T-cell (primary cell): Measurements from ENCODE around the gene SLC23A2. TPM values are rescaled to one million over a fixed set of nuclear protein-coding genes. Genes with fewer than 3 reads are reported as not detected.
"Not testable (repeated sequence)": the region's sequence is repeated elsewhere in the genome, so short reads cannot be mapped to it uniquely, and the experiment has no call there.

ENCODE experiments used
- ATAC-seq, 4 experiments: fragments of 200-7000 bp in 3 of 4; fragments of 150-1000 bp in 1 of 4; cut with Tn5 transposase; replicated peaks in 1 of 4; 1 replicate in 3 of 4; 2 replicates in 1 of 4; pipeline ENCODE4 v1.10.0; 2021; ENCODE audit warnings: moderate library complexity in 3 of 4, mild to moderate bottlenecking in 2 of 4, moderate number of reproducible peaks in 1 of 4
- CTCF ChIA-PET, 2 donors: fragments of 300-600 bp; sonication (Branson Sonifier 250); formaldehyde crosslinking; loops; one replicate each; lab custom pipeline; 2022; ENCODE audit warnings: antibody characterized with exemption in 2 of 2; lab: Charles Lee
- POLR2A ChIA-PET, 2 donors: fragments of 300-600 bp; sonication (Branson Sonifier 250); formaldehyde crosslinking; loops; one replicate each; lab custom pipeline; 2022; ENCODE audit warnings: antibody characterized with exemption in 2 of 2; lab: Charles Lee
- DNase-seq, 35 experiments: peaks; one replicate each; pipeline versions ENCODE4 v3.0.0 to v3.0.0-alpha.2; 2013 to 2023
- H3K27ac ChIP-seq: one replicate; pipeline ENCODE4 v1.5.1; 2013; ENCODE audit warnings: low read length
- H3K27me3 ChIP-seq, 2 experiments: replicated peaks in 1 of 2; 1 replicate in 1 of 2; 2 replicates in 1 of 2; pipeline versions ENCODE4 v1.6.1 to v1.7.0; 2013; ENCODE audit warnings: low read length in 1 of 2, mixed read lengths in 1 of 2; ENCODE audit not compliant: control insufficient read depth in 2 of 2, insufficient read depth in 2 of 2; ENCODE audit errors: extremely low read depth in 1 of 2
- H3K36me3 ChIP-seq, 2 donors: 1 replicate in 1 of 2; 2 replicates in 1 of 2; pipeline versions ENCODE4 v1.6.1 to v1.7.0; 2013; ENCODE audit warnings: low read length in 1 of 2; ENCODE audit not compliant: control insufficient read depth in 2 of 2, insufficient read depth in 1 of 2; ENCODE audit errors: extremely low read depth in 1 of 2
- H3K4me1 ChIP-seq, 2 experiments: 1 replicate in 1 of 2; 2 replicates in 1 of 2; pipeline versions ENCODE4 v1.6.1 to v1.7.0; 2013; ENCODE audit warnings: low read length in 2 of 2, mixed read lengths in 1 of 2; ENCODE audit not compliant: insufficient read depth in 2 of 2, control insufficient read depth in 1 of 2; ENCODE audit errors: extremely low read depth in 1 of 2
- H3K4me3 ChIP-seq, 2 donors: 1 replicate in 1 of 2; 2 replicates in 1 of 2; pipeline versions ENCODE4 v1.5.1 to v1.7.0; 2013; ENCODE audit warnings: mild to moderate bottlenecking in 2 of 2, low read length in 1 of 2, moderate library complexity in 1 of 2; ENCODE audit not compliant: control insufficient read depth in 1 of 2; ENCODE audit errors: extremely low read depth in 1 of 2
- H3K9me3 ChIP-seq: 2 replicates; pipeline ENCODE4 v1.7.0; 2013
- H3K27ac Mint-ChIP-seq, 2 donors: one replicate each; pipeline ENCODE4 v1.8.0; 2020 to 2021; ENCODE audit warnings: mild to moderate bottlenecking in 2 of 2, mixed read lengths in 2 of 2
- H3K27me3 Mint-ChIP-seq, 2 donors: one replicate each; pipeline ENCODE4 v1.8.0; 2021 to 2022; ENCODE audit warnings: mixed read lengths in 2 of 2
- H3K36me3 Mint-ChIP-seq: one replicate; pipeline ENCODE4 v1.8.0; 2021; ENCODE audit warnings: mixed read lengths
- H3K4me1 Mint-ChIP-seq, 3 donors: one replicate each; pipeline ENCODE4 v1.8.0; 2020 to 2022; ENCODE audit warnings: mixed read lengths in 3 of 3, mild to moderate bottlenecking in 1 of 3
- H3K4me3 Mint-ChIP-seq, 3 donors: one replicate each; pipeline ENCODE4 v1.8.0; 2020 to 2022; ENCODE audit warnings: mild to moderate bottlenecking in 3 of 3, mixed read lengths in 3 of 3, moderate library complexity in 3 of 3
- H3K9me3 Mint-ChIP-seq, 3 donors: one replicate each; pipeline ENCODE4 v1.8.0; 2020 to 2022; ENCODE audit warnings: mixed read lengths in 3 of 3
- WGBS: methylation state at CpG from one replicate; pipeline ENCODE4 v1.1.5; 2013; ENCODE audit warnings: missing lambda C conversion rate; ENCODE audit not compliant: insufficient coverage; 5-methylcytosine and 5-hydroxymethylcytosine counted together
- total RNA-seq, 35 experiments: library from RNA in 6 of 35; stranded (reverse) in 6 of 35; fragments of 120-200 nt in 1 of 35; gene quantifications; one replicate each; pipeline versions ENCODE4 v1.2.1 to v1.2.4 and lab custom pipeline; 2013 to 2026

SLC23A2 gene
- total RNA-seq, 5 donors from 2014 or later (not counting 1 experiment from before 2014, with no cell fraction given): 17.7 to 22.9 (median 20.9) TPM

- ChIA-PET POLR2A (no interaction called here), CTCF (no interaction called here)
- DNase-seq: no peak
- peaks cover 0 to 10% of the 10 kb centered on the region in 2 experiments for H3K27me3 ChIP-seq
- Mint-ChIP-seq H3K4me1 (no peaks in the 10 kb centered on the region), H3K4me3 (no peak overlapping the region), H3K36me3 (no peaks in the 10 kb centered on the region), H3K27ac (no peak overlapping the region), H3K27me3 (peaks cover 0 to 3% of the 10 kb centered on the region in 2 donors), H3K9me3 (no peaks in the 10 kb centered on the region)
- ATAC-seq: no peak
- no peak overlapping the region for H3K4me3 ChIP-seq
- H3K27ac ChIP-seq: no peak overlapping the region
- H3K36me3 ChIP-seq: no peaks in the 10 kb centered on the region
- no peaks in the 10 kb centered on the region for H3K9me3 ChIP-seq
- H3K4me1 ChIP-seq: no peaks in the 10 kb centered on the region
- WGBS: 92% methylated on average over 9 of the region's 10 CpGs
Measured at GRCh38 chr20:5031206-5031557, 29.9 kb upstream of the SLC23A2 start.

- no peak for DNase-seq
- no peaks in the 10 kb centered on the region for H3K4me1 ChIP-seq
- 85% methylated on average over 7 of the region's 10 CpGs for WGBS
Measured at GRCh38 chr20:5030348-5031205, 29.3 kb upstream of the SLC23A2 start.

GRCh38 chr20:5028258-5029059, 27.1 kb upstream of the SLC23A2 start:
- H3K27me3 Mint-ChIP-seq, ATAC-seq, H3K36me3 Mint-ChIP-seq, H3K4me1 Mint-ChIP-seq, H3K36me3 ChIP-seq, H3K9me3 Mint-ChIP-seq, H3K4me3 Mint-ChIP-seq, H3K27ac ChIP-seq, POLR2A ChIA-PET, H3K4me3 ChIP-seq, H3K27me3 ChIP-seq, H3K27ac Mint-ChIP-seq, CTCF ChIA-PET, H3K4me1 ChIP-seq, DNase-seq, H3K9me3 ChIP-seq: not testable (repeated sequence)
- no CpG with 5 or more reads among the region's 4 CpGs for WGBS

More at GRCh38 chr20:5030348-5031205, 29.3 kb upstream of the SLC23A2 start:
- Mint-ChIP-seq H3K27me3 (peaks cover 0 to 3% of the 10 kb centered on the region in 2 donors), H3K36me3 (no peaks in the 10 kb centered on the region), H3K27ac (no peak overlapping the region), H3K4me1 (no peaks in the 10 kb centered on the region), H3K4me3 (no peak overlapping the region), H3K9me3 (no peaks in the 10 kb centered on the region)
- no peak overlapping the region for H3K27ac ChIP-seq
- ChIA-PET POLR2A (no interaction called here), CTCF (no interaction called here)
- no peak for ATAC-seq
- no peaks in the 10 kb centered on the region for H3K36me3 ChIP-seq
- peaks cover 0 to 10% of the 10 kb centered on the region in 2 experiments for H3K27me3 ChIP-seq
- H3K9me3 ChIP-seq: no peaks in the 10 kb centered on the region
- no peak overlapping the region for H3K4me3 ChIP-seq

- no peak overlapping the region for H3K4me3 Mint-ChIP-seq
- DNase-seq (no peak), ATAC-seq (no peak)
- ChIA-PET CTCF (no interaction called here), POLR2A (no interaction called here)
- H3K4me3 ChIP-seq: no peak overlapping the region
- WGBS: no CpG with 5 or more reads among the region's 4 CpGs
- H3K4me1 Mint-ChIP-seq: no peaks in the 10 kb centered on the region
- H3K27ac Mint-ChIP-seq: no peak overlapping the region
- no peaks in the 10 kb centered on the region for H3K9me3 ChIP-seq
- no peaks in the 10 kb centered on the region for H3K36me3 ChIP-seq
- no peak overlapping the region for H3K27ac ChIP-seq
- no peaks in the 10 kb centered on the region for H3K9me3 Mint-ChIP-seq
- no peaks in the 10 kb centered on the region for H3K27me3 ChIP-seq
- H3K27me3 Mint-ChIP-seq: no peaks in the 10 kb centered on the region
- H3K4me1 ChIP-seq: no peaks in the 10 kb centered on the region
- no peaks in the 10 kb centered on the region for H3K36me3 Mint-ChIP-seq
Measured at GRCh38 chr20:5024982-5025381, 23.7 kb upstream of the SLC23A2 start.

GRCh38 chr20:5024103-5024502, 22.8 kb upstream of the SLC23A2 start:
- no peaks in the 10 kb centered on the region for H3K27me3 Mint-ChIP-seq
- Histone ChIP-seq H3K36me3 (no peaks in the 10 kb centered on the region), H3K4me3 (no peak overlapping the region), H3K4me1 (no peaks in the 10 kb centered on the region), H3K27me3 (no peaks in the 10 kb centered on the region), H3K27ac (no peak overlapping the region), H3K9me3 (no peaks in the 10 kb centered on the region)
- ATAC-seq: no peak
- H3K4me3 Mint-ChIP-seq: no peak overlapping the region
- H3K4me1 Mint-ChIP-seq: no peaks in the 10 kb centered on the region
- H3K36me3 Mint-ChIP-seq: no peaks in the 10 kb centered on the region
- ChIA-PET POLR2A (no interaction called here), CTCF (no interaction called here)
- H3K9me3 Mint-ChIP-seq: no peaks in the 10 kb centered on the region
- no peak for DNase-seq
- no peak overlapping the region for H3K27ac Mint-ChIP-seq
- no CpG with 5 or more reads among the region's 6 CpGs for WGBS

GRCh38 chr20:5023171-5023570, 21.9 kb upstream of the SLC23A2 start:
- H3K4me3 ChIP-seq, H3K27ac ChIP-seq, DNase-seq, H3K27ac Mint-ChIP-seq, H3K36me3 Mint-ChIP-seq, H3K9me3 ChIP-seq, POLR2A ChIA-PET, H3K4me3 Mint-ChIP-seq, CTCF ChIA-PET, H3K27me3 ChIP-seq, H3K27me3 Mint-ChIP-seq, H3K4me1 Mint-ChIP-seq, H3K36me3 ChIP-seq, H3K4me1 ChIP-seq, H3K9me3 Mint-ChIP-seq, ATAC-seq: not testable (repeated sequence)
- no CpG with 5 or more reads among the region's 4 CpGs for WGBS
